T47D (cell line): Measurements from ENCODE around the gene ADGRF5.

Source experiments
- DNase-seq, 2 experiments: peaks; one replicate each; pipeline versions ENCODE4 v3.0.0 to v3.0.0-alpha.2; 2011 to 2012; ENCODE audit warnings: low read depth in 1 of 2, low spot score in 1 of 2
- JUND ChIP-seq: IDR thresholded peaks from 2 replicates; pipeline ENCODE4 v1.6.1; 2012; ENCODE audit warnings: low read depth
- in situ Hi-C: cut with HindIII; loops from 2 replicates; pipeline ENCODE4 v1.10.0; 2016; ENCODE audit warnings: low sequenced_read_pairs, low pct_unique_long_range_greater_than_20kb

Gene ADGRF5

GRCh38 chr6:46921731-46922130 lies at the start of gene ADGRF5:
Gene ADGRF5 (minus strand): TSS chr6:46921938. CDS start chr6:46906762, 15,176 bp downstream.
- in situ Hi-C loops = no loop called here
- no peak for TF ChIP-seq JUND
- no peak for DNase-seq

- in situ Hi-C loops = no loop called here
- no peak for TF ChIP-seq JUND
- no peak for DNase-seq
Measured at GRCh38 chr6:46969206-46969605, 47.5 kb upstream of the ADGRF5 start.

DNA sequence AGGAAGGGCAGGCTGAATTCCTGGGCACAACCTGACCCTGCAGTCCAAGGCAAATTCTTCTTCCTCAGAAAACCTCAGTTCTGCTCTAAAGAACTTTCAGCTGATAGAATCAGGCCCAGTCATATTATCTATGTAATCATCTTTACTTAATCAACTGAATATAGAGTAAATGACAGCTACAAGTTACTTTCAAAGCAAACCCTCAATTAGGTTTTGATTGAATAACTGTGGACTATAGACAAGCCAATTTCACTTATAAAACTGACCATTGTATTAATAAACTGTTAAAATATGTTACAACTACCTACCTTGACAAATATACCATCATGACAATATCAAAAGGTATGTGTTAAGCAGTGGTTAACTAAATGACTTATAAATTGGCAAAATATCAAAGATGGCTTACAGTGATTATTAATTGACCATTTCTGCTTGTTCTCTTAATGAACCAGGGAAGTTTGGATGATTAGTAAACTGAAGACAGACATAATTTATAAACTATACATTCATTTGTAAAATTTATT lies 46.1 kb upstream of the ADGRF5 start:
- in situ Hi-C loops = no loop called here
- no peak for TF ChIP-seq JUND
- DNase-seq = no peak

- no peak for DNase-seq
- TF ChIP-seq JUND = no peak
- in situ Hi-C loops = no loop called here
Measured at GRCh38 chr6:46964716-46965519, 43.2 kb upstream of the ADGRF5 start.

DNA sequence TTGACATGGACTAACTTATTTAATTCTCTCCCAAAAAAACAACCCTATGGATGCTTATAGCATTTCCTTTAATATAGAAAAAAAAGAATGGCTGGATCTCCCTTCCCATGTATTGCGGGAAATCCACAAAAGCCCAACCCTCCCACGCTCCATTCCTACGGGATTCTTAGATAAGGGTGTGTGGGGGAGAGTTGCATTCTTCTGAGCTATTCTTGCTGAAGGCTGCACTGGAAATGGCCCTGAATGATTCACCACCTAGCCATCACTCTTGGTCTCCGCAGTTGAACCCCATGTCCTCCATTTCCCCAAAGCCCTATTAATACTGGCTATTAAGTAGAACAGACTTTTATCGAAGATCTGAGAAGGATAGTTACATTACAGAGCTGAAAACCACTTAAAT lies 41.9 kb upstream of the ADGRF5 start:
- TF ChIP-seq JUND = no peak

GRCh38 chr6:46963039-46963438 lies 41.3 kb upstream of the ADGRF5 start:
- TF ChIP-seq JUND = no peak
- in situ Hi-C loops = no loop called here

More for the DNA sequence above, 41.9 kb upstream of the ADGRF5 start:
- in situ Hi-C loops = no loop called here
- no peak for DNase-seq

GRCh38 chr6:46961711-46962110 lies 40.0 kb upstream of the ADGRF5 start:
- TF ChIP-seq JUND = no peak
- in situ Hi-C loops = no loop called here
- DNase-seq = no peak

More at GRCh38 chr6:46963039-46963438, 41.3 kb upstream of the ADGRF5 start:
- DNase-seq = no peak

DNA sequence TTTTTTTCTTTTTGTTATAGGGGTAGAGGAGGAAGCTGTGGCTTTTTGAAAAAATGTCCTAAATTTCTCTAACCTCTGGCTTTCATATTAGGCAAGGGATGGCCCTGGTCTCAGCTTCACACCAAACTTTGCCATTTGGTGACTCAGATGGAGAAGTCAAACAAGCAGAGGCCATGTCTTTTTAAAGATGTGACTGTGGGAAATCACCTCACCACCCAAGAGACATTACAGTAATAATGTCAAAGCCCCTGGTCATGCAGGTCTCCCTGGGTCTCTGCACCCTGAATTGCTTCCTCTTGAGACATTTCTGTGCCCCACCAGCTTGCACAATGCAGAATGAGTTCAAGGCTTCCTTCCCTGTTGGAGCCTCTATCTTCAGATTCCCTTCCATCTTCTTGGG lies 39.5 kb upstream of the ADGRF5 start:
- no peak for DNase-seq
- no peak for TF ChIP-seq JUND
- in situ Hi-C loops = no loop called here

GRCh38 chr6:46959419-46959818 lies 37.7 kb upstream of the ADGRF5 start:
- no peak for TF ChIP-seq JUND
- in situ Hi-C loops = no loop called here
- DNase-seq = no peak

DNA sequence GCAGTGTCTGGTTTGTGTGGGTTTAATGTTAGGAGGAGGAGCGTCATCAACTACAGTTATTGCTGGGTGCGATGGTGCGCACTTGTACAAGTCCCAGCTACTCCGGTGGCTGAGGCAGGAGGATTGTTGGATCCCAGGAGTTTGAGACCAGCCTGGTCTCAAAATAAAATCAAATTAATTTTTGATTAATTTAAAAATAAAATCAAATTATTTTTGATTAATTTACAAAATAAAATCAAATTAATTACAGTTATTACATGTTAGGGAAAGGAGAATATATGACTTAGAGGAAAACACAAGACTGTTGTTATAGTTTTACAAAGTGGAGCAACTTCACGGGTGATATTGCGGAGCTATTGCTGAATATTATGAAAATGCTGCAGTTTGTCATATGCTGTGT lies 34.7 kb upstream of the ADGRF5 start:
- in situ Hi-C loops = no loop called here
- DNase-seq = no peak
- no peak for TF ChIP-seq JUND

GRCh38 chr6:46954837-46955451 lies 33.2 kb upstream of the ADGRF5 start:
- in situ Hi-C loops = no loop called here
- DNase-seq = peak in 1 of 2 experiments; percentile 35
- TF ChIP-seq JUND = no peak

DNA sequence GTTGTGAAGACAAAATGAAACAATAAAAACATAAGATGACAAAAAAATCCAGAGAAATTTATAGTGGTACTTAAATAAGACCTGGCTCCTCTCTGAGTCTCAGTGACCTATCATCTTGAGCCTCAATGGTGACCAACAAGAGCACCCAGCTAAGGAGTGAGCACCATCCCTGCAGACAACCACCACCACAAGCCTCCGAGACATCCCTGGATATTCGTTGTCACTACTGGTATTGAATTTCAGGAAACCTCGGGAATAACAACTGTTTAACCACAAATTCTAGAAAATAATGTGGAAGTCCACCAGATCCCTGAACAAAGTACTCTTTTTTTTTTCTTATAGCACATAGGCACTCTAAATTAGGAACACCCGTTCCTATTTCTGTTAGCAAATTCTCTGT lies 32.2 kb upstream of the ADGRF5 start:
- TF ChIP-seq JUND = no peak
- DNase-seq = no peak
- in situ Hi-C loops = no loop called here

DNA sequence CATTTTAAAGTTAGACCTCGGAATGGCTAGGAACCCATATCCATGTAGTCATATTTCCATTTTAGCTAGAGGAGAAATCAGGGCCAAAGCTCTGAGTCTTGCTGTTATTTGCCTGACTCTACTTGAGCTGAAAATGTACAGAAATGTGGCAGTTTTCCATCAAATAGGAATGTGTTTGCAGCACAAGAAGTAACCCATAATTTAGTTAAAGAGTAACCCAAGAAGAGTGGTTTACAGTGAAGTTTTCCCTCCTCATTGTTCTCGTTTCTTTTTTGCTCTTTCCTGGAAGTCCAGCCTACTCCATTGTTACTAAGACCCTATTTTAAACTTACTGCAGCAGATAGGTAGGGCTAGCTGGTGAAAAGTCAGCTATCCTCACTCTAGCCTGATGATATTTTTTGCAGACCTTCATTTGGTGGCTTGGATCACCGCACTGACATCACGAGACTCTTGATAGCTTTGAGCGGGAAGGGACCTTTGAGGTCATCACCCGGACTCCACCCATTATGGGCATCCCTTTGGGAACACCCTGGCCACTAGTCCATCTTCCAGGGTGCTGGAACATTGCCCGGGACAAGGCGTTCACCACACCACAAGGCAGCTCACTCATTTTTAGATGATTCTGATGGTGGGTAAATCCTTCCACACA lies 28.0 kb upstream of the ADGRF5 start:
- in situ Hi-C loops = no loop called here
- no peak for TF ChIP-seq JUND
- no peak for DNase-seq
